Astrocyte of the cerebellum (primary cell): ENCODE data around the gene SRRM2.

Source experiments
- DNase-seq: peaks from one replicate; pipeline ENCODE4 v3.0.0-alpha.2; 2011; ENCODE audit warnings: low read depth
- H3K4me3 ChIP-seq: 2 replicates; pipeline ENCODE4 v1.5.1; 2011; ENCODE audit warnings: mild to moderate bottlenecking, low read depth, low read length, moderate library complexity
- in situ Hi-C: cut with HindIII; loops from 2 replicates; pipeline ENCODE4 v1.10.0; 2017; ENCODE audit warnings: low sequenced_read_pairs
- TF ChIP-seq, protein P1 (sequence below): IDR thresholded peaks from 2 replicates; pipeline ENCODE4 v1.5.1; 2012; ENCODE audit warnings: low read length, low read depth, moderate library complexity, mild to moderate bottlenecking; ENCODE audit errors: missing control alignments

The SRRM2 gene

DNA sequence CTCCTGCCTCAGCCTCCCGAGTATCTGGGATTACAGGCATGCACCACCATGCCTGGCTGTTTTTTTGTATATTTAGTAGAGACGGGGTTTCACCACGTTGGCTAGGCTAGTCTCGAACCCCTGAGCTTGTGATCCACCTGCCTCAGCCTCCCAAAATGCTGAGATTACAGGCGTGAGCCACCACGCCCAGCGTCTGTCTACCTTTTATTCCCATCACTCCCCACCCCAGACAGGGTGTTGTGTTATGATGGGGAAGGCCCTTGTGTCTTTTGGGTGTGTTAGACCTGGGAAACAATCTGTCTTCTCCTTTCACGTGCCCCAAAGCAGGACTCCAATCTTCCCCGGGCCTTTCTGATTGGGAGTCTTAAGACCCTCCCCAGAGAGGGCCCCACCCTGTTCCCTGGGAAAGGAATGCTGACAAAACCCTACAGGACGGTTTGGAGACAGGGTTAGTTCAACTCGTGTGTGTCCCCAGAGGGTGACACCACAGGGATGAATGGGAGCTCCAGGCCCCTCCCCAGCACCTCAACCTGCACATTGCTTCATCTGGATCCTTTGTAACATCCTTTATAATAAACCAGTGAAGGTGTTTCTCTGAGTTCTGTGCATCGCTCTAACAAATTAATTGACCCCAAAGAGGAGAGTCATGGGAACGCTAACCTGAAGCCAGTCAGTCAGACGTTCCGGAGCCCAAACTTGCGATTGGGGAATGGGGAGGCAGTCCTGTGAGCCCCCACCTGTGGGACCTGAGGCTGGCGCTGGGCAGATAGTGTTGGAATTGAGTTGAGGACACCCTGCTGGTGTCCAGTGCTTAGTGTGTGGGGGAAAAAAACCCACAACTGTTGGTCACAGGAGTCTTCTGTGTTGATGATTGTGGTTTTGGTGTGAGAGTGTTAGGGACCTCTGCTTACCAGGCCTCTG lies 27.8 kb downstream of the SRRM2 start:
- TF ChIP-seq, protein P1, sequence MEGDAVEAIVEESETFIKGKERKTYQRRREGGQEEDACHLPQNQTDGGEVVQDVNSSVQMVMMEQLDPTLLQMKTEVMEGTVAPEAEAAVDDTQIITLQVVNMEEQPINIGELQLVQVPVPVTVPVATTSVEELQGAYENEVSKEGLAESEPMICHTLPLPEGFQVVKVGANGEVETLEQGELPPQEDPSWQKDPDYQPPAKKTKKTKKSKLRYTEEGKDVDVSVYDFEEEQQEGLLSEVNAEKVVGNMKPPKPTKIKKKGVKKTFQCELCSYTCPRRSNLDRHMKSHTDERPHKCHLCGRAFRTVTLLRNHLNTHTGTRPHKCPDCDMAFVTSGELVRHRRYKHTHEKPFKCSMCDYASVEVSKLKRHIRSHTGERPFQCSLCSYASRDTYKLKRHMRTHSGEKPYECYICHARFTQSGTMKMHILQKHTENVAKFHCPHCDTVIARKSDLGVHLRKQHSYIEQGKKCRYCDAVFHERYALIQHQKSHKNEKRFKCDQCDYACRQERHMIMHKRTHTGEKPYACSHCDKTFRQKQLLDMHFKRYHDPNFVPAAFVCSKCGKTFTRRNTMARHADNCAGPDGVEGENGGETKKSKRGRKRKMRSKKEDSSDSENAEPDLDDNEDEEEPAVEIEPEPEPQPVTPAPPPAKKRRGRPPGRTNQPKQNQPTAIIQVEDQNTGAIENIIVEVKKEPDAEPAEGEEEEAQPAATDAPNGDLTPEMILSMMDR = no peak
- H3K4me3 ChIP-seq = no peak overlapping the region
- in situ Hi-C loops = loop anchor here (10.0 kb wide), 1 partner anchor 135 kb away; the partner anchor contains the start of gene FLYWCH1
- DNase-seq = no peak

DNA sequence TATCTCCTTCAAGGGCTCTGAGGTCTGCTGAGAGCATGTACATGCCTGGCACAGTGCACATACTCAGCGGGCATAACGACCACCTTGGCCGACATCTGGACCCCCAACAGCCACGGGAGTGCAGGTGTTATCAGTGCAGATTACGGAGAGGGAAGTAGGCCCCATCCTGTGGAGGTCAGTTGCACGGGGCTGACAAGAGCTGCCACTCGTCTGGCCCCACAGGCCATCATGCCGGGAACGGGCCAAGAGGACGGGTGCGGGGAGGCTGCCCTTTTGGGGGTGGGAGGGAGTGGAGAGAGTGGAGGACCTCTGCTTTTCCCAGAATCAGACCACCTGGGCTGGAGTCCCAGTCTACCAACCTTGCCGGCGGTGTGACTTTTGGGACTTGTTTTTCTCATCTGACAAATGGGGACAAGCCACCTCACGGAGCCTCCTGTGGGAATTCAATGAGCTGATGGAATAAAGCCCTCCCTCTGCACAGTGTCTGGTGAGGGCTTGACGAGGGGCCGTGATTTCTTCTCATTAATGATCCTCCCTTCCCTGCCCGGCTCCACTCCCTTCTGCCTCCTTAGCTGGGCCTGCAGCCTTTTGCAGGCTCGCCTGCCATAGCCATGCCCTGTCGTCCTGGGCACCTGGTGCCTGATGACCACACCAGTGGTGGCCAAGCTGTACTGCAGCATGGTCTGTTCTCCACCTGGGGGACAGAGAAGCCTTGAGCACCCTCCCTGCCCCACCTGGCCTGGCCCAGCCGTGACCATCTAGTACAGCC lies 30.3 kb downstream of the SRRM2 start:
- no peak overlapping the region for H3K4me3 ChIP-seq
- DNase-seq = no peak
- TF ChIP-seq, protein P1 = no peak
- in situ Hi-C loops = no loop called here

DNA sequence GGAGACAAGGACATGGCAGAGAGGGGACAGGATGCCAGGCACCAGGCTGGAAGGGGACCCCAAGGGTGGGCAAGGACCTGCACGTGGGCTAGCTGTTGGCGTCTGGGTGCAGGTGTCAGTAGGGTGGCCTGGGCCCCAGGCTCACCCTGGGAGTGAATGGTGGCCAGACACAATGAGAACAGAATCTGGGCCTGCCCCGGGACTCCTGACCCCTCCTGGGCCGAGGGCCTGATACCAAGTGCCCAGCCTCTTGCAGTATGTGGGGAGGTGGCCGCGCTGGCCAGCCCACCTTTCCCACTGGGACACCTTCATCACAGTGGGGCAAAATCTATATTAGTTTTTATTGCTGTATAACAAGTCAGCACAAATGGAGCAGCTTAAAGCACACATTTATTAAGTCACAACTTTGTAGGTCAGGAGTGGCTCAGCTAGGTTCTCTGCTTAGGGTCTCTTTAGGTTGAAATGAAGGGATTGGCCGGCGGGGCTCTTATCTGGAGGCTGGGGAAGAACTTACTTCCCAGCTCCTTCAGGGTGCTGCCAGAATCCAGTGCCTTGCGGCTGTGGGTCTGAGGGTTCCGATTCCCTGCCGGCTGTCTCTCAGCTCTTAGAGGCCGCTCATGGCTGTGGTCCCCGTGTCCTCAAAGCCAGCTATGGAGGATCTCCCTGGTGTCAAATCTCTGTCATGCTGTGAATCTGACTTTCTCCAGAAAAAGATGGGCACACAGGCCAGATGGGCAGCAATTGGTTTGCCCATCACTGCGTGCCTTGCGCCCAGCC lies 31.3 kb downstream of the SRRM2 start:
- TF ChIP-seq, protein P1 = no peak
- no peak for DNase-seq
- no peak overlapping the region for H3K4me3 ChIP-seq
- in situ Hi-C loops = no loop called here

DNA sequence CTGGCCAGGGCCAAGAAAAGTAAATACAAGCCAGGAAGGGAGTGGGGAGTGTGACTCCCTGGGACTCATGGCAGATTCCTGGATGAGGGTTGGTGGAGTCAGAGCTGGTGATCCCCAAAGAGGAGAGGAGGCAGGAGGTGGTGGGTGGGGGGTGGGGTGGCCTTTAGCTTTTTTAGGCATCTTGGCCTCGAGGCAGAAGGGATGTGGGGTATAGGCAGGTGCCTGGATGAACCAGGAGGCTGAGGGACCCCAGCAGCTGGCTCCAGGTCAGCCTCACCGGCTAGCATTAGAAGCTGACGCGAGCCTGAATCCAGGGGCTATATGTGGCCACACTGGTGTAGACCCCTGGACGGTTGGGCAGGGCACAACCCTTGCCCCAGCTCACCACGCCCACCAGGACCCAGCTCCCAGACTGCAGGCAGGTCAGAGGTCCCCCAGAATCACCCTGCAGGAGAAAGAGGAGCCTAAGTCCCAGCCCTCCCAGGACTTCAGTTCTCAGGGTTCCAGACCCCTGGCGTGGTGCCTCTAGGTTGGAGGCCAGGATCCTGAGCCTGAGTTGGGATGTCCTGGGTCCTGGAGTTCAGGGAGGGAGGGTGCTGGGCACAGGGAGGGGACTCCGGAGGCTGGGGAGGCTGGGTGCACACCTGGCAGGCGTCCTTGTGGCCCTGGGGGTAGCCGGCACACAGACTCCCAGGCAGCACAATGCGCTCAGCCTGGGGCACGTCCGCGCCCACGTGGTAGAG lies 32.1 kb downstream of the SRRM2 start:
- no peak overlapping the region for H3K4me3 ChIP-seq
- TF ChIP-seq, protein P1 = no peak
- no peak for DNase-seq
- in situ Hi-C loops = no loop called here

DNA sequence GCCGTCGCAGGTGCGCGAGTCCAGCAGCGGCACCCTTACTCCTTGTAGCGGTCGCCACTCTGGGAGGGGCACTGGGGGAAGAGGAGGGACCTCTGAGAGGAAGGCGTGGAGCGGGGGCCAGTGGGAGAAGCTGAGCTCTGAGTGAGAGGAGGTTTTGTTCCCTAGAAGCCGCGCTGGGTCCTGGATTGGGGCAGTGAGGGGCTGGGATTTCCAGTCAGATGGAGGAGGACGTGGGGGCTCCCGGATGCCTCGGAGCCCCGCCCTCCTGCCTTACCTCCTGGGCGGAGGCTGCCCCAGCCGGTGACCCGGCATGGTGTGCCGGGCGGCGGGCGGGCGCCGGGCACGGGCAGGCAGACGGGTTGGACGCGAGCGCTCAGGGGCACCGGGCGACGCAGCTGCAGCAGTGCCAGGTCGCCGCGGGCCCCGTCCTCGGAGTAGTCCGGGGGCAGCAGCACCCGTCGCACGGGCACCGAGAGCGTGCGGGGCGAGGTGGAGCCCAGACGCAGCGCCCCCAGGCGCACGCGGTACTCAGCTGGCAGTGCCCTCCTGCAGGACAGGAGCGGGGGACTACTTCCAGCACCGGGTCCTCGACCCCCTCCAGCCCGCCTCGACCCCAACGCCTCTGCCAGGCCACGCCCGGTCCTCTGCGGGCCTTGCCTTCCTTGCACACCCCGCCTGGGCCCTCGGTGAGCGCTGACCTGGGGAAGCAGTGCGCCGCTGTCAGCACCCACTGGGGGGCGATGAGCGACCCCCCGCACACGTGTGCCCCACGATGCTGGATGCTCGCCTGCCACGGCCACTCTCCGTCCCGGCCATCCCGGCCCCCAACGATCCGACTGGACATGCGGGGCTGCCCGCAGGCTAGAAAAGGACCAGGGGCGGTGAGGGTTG lies 32.9 kb downstream of the SRRM2 start:
- in situ Hi-C loops = no loop called here
- no peak for DNase-seq
- TF ChIP-seq, protein P1 = no peak
- H3K4me3 ChIP-seq = no peak overlapping the region
